ENCODE results near the gene PEX12.
"Not testable (repeated sequence)": the region's sequence is repeated elsewhere in the genome, so short reads cannot be mapped to it uniquely, and the experiment has no call there.

The PEX12 gene

DNA sequence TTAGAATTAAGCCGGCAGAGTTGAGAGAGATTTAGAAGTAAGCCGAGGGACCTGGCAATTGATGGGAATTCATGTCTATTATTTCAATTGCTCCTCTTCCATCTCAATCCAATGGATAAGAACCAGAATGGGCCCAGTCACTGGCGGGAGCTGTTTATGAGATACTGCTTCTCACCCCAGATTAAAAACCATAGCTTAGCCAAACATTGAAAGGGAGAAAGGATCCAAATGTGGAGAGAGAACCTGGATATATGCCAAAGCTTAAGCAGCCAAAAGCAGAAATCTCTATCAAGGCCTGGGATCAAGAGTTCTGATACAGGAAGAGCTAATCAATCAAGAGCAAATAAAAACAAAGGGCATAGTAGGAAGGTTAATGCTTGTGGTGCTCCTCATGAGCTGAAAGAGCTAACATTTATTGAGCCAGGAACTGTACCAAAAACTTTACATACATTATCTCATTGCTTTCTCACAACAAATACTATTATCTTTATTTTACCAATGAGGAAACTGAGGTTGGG is 43.7 kb downstream of the PEX12 start:
- no peak for TF ChIP-seq ZNF274 (IDR thresholded peaks at IDR 0.05; ENCODE audit: low read depth, low read length)
- H3K4me3 ChIP-seq (ENCODE audit: low read length): peak overlapping the region; percentile 77; the same call in 1 of the 2 replicates

DNA sequence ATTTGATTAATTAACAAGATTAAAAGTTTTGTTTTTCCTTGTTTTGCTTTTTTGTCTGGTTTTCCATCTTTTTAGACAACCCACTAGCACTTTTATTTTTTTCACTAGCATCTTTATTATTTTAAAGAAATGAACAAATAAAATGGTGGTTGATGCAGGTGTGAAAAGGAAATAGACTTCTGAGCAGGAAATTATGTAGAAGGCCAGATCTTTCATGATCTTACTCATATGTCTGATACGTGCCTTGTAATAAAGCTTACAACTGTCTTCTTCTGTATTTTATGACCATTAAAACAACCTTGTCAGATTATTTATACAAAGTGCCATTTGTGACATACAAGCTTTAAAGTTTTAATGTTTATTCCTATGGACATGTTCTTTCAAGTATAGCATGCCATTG is 47.2 kb downstream of the PEX12 start:
- no peak overlapping the region for H3K4me3 ChIP-seq (ENCODE audit: low read length)
- no peak for TF ChIP-seq ZNF274 (IDR thresholded peaks at IDR 0.05; ENCODE audit: low read depth, low read length)

DNA sequence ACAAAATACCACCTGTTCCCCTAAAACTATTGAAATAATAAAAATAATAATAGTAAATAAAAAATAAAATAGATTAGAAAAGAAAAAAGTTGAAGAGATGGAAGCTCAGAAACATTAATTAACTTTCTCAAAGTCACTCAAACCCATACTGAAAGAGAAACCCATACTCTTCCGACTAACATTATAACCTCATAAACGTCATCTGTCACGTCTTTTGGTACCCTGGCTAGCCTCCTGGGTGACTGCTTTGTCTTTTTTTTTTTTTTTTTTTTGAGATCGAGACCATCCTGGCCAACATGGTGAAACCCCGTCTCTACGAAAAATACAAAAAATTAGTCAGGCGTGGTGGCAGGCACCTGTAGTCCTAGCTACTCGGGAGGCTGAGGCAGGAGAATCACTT is 48.5 kb downstream of the PEX12 start:
- H3K4me3 ChIP-seq (ENCODE audit: low read length): no peak overlapping the region

DNA sequence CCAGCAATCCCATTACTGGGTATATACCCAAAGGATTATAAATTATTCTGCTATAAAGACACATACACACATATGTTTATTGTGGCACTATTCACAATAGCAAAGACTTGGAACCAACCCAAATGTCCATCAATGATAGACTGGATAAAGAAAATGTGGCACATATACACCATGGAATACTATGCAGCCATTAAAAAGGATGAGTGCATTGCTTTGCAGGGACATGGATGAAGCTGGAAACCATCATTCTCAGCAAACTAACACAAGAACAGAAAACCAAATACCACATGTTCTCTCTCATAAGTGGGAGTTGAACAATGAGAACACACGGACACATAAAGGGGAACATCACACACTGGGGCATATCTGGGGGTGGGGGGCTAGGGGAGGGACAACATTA is 49.0 kb downstream of the PEX12 start:
- H3K4me3 ChIP-seq (ENCODE audit: low read length): not testable (repeated sequence)

More for the DNA sequence above, 48.5 kb downstream of the PEX12 start:
- TF ChIP-seq ZNF274 (IDR thresholded peaks at IDR 0.05; ENCODE audit: low read depth, low read length): no peak
